HG02610 (cell line): ENCODE results near the gene INSIG2.

ENCODE experiments used
- ATAC-seq: cut with Tn5 transposase; IDR thresholded peaks from one replicate; pipeline ENCODE4 v1.9.1; 2021; ENCODE audit warnings: mild to moderate bottlenecking, moderate library complexity; ENCODE audit not compliant: unreplicated experiment

The INSIG2 gene

DNA sequence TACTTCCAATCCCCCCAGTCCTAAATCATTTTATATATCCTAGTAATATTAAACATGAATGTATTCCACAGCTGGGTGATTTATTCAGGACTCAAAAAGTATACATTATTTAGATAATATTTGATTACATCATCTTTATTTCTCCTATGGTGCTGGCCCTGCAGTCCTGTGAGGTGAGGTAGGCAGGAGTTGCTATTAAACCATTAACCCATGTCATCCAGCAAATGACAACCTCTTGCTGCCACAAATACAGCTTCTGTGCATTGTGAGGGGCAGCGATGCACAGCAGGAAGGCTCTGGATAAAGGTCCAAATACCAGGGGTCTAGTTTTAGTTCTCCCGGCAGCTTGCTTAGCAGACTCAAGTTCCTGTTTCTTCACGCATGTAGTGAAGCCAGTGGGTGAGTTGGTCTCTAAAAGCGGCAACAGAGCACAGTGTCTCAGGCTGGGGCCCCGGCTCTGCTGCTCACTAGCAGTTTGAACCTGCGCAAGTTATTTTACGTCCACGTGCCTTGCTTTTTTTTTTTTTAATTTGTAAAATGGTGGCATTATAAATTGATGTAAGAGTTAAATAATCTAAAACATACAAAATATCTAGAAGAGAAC, 36.1 kb downstream of the INSIG2 start:
- no peak for ATAC-seq

- no peak for ATAC-seq
Observed at GRCh38 chr2:118127250-118127649, 39.0 kb downstream of the INSIG2 start.

- no peak for ATAC-seq
Observed at GRCh38 chr2:118128826-118129225, 40.6 kb downstream of the INSIG2 start.

DNA sequence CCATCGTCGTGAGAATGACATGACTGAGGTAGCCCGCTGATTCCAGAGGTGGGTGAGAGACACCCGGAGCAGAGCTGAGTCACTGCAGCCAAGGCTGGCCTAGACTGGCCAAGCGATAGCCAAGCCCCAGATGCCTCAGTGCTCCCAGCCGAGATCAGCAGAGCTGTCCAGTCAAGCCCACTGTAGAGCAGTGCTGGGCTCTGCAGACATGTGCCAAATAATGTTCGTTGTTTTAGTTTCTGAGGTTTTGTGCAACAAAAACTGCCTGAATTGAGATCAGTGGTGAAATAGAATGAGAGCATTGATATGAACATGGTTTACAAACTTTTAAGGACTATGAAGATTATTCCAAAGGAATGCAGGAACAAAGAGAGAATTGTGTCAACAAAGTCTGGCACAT, 42.1 kb downstream of the INSIG2 start:
- ATAC-seq = no peak

- no peak for ATAC-seq
Observed at GRCh38 chr2:118131771-118132170, 43.5 kb downstream of the INSIG2 start.

GRCh38 chr2:118133916-118134315, 45.6 kb downstream of the INSIG2 start:
- no peak for ATAC-seq

GRCh38 chr2:118134650-118135049, 46.4 kb downstream of the INSIG2 start:
- no peak for ATAC-seq

- no peak for ATAC-seq
Observed at GRCh38 chr2:118145207-118145606, 56.9 kb downstream of the INSIG2 start.

GRCh38 chr2:118145806-118146205, 57.5 kb downstream of the INSIG2 start:
- ATAC-seq = no peak

GRCh38 chr2:118146315-118147283, 58.3 kb downstream of the INSIG2 start:
- ATAC-seq = no peak

- peak; percentile 90 for ATAC-seq
Observed at GRCh38 chr2:118148133-118148532, 59.9 kb downstream of the INSIG2 start.

- no peak for ATAC-seq
Observed at GRCh38 chr2:118148809-118149208, 60.5 kb downstream of the INSIG2 start.

DNA sequence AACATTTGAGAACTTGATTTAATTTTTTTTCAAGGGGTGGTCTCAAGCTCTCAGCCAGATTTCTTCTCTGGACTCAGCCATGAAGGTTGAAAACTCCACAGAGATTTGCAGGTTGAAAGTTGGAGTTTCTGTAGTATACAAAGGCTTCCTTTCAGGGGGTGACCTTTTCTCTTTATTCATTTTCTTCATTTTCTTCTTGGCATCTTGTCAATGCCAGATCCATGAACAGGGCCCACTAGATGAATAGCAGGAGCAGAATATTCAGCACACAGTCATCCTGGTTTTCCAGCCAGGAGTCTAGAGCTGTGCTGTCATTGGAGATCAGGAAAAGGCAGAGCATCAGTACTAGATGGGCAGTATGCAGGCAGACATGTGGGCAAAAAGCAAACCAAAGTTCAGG, 62.0 kb downstream of the INSIG2 start:
- no peak for ATAC-seq

DNA sequence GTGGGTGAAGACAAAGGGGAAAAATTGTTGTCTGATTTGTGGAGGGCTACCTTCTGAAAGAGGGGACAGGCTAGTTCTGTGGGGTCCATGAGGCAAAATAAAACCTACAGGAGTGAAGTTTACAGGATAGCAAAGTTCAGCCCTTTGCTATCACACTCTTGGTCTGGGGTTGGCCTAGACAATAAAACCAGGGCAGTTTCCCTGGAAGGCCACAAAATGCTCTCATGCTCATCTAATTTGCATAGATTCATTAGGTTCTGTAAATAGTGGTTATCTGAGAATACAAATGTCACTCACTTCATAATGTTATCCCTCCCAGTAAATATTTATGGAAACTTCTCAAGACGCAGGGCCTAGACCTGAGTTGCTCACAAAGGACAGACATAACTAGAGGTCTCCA, 63.6 kb downstream of the INSIG2 start:
- no peak for ATAC-seq

- ATAC-seq = no peak
Observed at GRCh38 chr2:118153433-118153832, 65.2 kb downstream of the INSIG2 start.

GRCh38 chr2:118154176-118154575, 65.9 kb downstream of the INSIG2 start:
- ATAC-seq = no peak
